WTC11 (cell line): Measurements from ENCODE around the gene PRELP.

Source experiments
- CBFB ChIP-seq: sonication (generic); formaldehyde crosslinking; IDR thresholded peaks from 2 replicates; pipeline ENCODE4 v1.8.1; 2022; ENCODE audit warnings: mild to moderate bottlenecking, low read depth, missing genetic modification reagents
- CREB1 ChIP-seq: sonication (generic); formaldehyde crosslinking; IDR thresholded peaks from 2 replicates; pipeline ENCODE4 v1.8.0; 2023; ENCODE audit warnings: mild to moderate bottlenecking, missing genetic modification reagents
- GTF2I ChIP-seq: fragments of 250-450 bp; sonication (Bioruptor Pico); conservative IDR thresholded peaks from 2 replicates; pipeline ENCODE4 v1.4.0; 2021; ENCODE audit warnings: mild to moderate bottlenecking
- IRF2 ChIP-seq: sonication (generic); formaldehyde crosslinking; IDR thresholded peaks from 2 replicates; pipeline ENCODE4 v1.8.0; 2022; ENCODE audit warnings: low read depth, missing genetic modification reagents, borderline replicate concordance
- KAT7 ChIP-seq: sonication (generic); formaldehyde crosslinking; IDR thresholded peaks from 2 replicates; pipeline ENCODE4 v1.8.1; 2023; ENCODE audit warnings: missing genetic modification reagents, mild to moderate bottlenecking, borderline replicate concordance
- NR1H2 ChIP-seq: sonication (generic); formaldehyde crosslinking; IDR thresholded peaks from 2 replicates; pipeline ENCODE4 v1.9.0; 2021; ENCODE audit warnings: mild to moderate bottlenecking, moderate library complexity, missing genetic modification reagents
- ZNF219 ChIP-seq: sonication (generic); formaldehyde crosslinking; IDR thresholded peaks from 2 replicates; pipeline ENCODE4 v1.8.0; 2023; ENCODE audit warnings: missing genetic modification reagents, mild to moderate bottlenecking, borderline replicate concordance
- ZNF263 ChIP-seq: sonication (generic); formaldehyde crosslinking; IDR thresholded peaks from 2 replicates; pipeline ENCODE4 v1.8.1; 2022; ENCODE audit warnings: low read depth, mild to moderate bottlenecking, moderate library complexity, missing genetic modification reagents
- TF ChIP-seq, protein P1 (sequence below): fragments of 200-600 bp; IDR thresholded peaks from 2 replicates; pipeline ENCODE4 v1.8.0; 2022; ENCODE audit warnings: antibody characterized with exemption
- TF ChIP-seq, protein P2 (sequence below): sonication (generic); formaldehyde crosslinking; IDR thresholded peaks from 2 replicates; pipeline ENCODE4 v1.8.0; 2022; ENCODE audit warnings: mild to moderate bottlenecking, missing genetic modification reagents
- TF ChIP-seq, protein P3 (sequence below): sonication (generic); formaldehyde crosslinking; IDR thresholded peaks from 2 replicates; pipeline ENCODE4 v1.8.1; 2023; ENCODE audit warnings: mild to moderate bottlenecking, missing genetic modification reagents, moderate library complexity

DNA sequence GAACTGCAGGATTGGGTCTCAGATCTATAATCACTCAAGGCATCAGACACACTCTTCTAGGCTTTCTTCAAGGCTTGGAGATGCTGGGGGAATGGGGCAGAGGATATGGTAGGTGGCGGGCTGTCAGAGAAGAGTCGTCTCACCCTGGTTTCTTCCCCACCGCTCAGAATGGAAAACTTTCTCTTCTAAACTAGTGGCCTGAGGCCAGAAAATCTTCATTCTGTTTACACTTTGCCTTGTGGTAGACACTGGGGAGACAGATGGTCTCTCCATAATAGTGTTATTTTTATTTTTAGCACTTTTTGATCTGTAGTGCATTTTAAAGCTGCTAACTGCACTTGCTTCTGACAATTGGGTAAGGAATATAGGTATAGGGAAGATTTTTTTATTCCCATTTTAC is 2.6 kb downstream of the PRELP start:
- TF ChIP-seq, protein P1, sequence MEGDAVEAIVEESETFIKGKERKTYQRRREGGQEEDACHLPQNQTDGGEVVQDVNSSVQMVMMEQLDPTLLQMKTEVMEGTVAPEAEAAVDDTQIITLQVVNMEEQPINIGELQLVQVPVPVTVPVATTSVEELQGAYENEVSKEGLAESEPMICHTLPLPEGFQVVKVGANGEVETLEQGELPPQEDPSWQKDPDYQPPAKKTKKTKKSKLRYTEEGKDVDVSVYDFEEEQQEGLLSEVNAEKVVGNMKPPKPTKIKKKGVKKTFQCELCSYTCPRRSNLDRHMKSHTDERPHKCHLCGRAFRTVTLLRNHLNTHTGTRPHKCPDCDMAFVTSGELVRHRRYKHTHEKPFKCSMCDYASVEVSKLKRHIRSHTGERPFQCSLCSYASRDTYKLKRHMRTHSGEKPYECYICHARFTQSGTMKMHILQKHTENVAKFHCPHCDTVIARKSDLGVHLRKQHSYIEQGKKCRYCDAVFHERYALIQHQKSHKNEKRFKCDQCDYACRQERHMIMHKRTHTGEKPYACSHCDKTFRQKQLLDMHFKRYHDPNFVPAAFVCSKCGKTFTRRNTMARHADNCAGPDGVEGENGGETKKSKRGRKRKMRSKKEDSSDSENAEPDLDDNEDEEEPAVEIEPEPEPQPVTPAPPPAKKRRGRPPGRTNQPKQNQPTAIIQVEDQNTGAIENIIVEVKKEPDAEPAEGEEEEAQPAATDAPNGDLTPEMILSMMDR = no peak
- TF ChIP-seq, protein P2, sequence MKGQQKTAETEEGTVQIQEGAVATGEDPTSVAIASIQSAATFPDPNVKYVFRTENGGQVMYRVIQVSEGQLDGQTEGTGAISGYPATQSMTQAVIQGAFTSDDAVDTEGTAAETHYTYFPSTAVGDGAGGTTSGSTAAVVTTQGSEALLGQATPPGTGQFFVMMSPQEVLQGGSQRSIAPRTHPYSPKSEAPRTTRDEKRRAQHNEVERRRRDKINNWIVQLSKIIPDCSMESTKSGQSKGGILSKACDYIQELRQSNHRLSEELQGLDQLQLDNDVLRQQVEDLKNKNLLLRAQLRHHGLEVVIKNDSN (CRISPR knock-in tag) = no peak
- TF ChIP-seq, protein P3, sequence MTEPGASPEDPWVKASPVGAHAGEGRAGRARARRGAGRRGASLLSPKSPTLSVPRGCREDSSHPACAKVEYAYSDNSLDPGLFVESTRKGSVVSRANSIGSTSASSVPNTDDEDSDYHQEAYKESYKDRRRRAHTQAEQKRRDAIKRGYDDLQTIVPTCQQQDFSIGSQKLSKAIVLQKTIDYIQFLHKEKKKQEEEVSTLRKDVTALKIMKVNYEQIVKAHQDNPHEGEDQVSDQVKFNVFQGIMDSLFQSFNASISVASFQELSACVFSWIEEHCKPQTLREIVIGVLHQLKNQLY = no peak
- TF ChIP-seq CBFB (CRISPR knock-in tag) (no peak), ZNF263 (CRISPR knock-in tag) (no peak), IRF2 (CRISPR knock-in tag) (no peak), GTF2I (CRISPR knock-in tag) (no peak), NR1H2 (CRISPR knock-in tag) (no peak), ZNF219 (CRISPR knock-in tag) (no peak), CREB1 (no peak), KAT7 (CRISPR knock-in tag) (no peak)
